GM12875 (cell line): ENCODE results near the gene NAPB.

ENCODE experiments used
- H3K4me3 ChIP-seq: one replicate; pipeline ENCODE4 v1.5.1; 2011; ENCODE audit warnings: low read depth, low read length, control low read depth
- TF ChIP-seq, protein P1 (sequence below): IDR thresholded peaks from 2 replicates; pipeline ENCODE4 v1.5.1; 2011; ENCODE audit warnings: low read depth, mild to moderate bottlenecking, control low read depth, inconsistent platforms, low read length, moderate library complexity, borderline replicate concordance; ENCODE audit not compliant: insufficient read depth

NAPB gene

DNA sequence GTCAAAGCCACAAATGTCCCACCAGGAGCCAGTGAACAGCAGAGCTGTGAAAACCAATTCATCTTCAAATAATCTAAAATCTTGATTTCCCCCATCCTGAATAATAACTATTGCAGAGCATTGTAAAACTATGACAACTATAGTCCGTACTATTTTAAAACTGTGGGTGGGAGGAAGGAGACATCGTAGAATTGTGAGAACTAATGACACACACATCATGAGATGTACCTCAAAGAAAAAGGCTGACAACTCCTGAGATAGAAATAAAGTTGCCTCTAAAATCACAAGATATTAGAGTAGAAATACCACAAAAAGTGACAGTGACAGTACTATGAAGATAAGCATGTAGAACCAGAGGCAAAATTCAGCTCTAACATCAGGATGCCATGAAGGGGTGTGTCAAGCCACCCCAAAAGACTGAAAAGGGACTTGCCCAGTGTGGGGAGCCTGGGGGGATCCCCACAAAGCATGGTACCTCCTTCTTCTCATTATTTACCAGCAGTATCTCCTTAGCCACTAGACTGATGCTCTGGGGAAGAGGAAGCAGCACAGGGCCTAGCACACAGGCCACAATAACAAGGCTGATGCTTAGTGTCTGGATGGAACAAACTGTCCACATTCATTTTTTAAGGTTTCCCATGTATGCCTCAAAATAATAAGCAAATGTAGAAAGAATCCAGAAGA is 13.4 kb downstream of the NAPB start:
- no peak overlapping the region for H3K4me3 ChIP-seq
- TF ChIP-seq, protein P1, sequence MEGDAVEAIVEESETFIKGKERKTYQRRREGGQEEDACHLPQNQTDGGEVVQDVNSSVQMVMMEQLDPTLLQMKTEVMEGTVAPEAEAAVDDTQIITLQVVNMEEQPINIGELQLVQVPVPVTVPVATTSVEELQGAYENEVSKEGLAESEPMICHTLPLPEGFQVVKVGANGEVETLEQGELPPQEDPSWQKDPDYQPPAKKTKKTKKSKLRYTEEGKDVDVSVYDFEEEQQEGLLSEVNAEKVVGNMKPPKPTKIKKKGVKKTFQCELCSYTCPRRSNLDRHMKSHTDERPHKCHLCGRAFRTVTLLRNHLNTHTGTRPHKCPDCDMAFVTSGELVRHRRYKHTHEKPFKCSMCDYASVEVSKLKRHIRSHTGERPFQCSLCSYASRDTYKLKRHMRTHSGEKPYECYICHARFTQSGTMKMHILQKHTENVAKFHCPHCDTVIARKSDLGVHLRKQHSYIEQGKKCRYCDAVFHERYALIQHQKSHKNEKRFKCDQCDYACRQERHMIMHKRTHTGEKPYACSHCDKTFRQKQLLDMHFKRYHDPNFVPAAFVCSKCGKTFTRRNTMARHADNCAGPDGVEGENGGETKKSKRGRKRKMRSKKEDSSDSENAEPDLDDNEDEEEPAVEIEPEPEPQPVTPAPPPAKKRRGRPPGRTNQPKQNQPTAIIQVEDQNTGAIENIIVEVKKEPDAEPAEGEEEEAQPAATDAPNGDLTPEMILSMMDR, result no peak

DNA sequence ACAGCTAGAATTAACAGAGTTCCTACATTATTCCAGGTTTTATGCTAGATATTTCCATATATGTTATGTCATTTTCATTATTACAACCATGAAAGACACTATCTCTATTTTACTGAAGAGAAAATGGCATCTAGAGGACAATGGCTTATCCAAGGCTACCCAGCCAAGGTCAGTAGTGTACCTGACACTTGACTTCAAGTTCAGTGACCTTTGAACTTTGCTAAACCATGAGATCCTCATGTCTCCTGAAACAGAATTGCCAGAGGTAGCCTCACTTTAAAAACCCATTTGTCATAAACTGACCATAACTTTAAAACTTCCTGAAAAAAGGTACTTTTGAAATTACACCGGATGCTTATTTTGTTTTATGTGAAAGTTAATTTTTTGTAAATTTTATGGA is 14.4 kb downstream of the NAPB start:
- TF ChIP-seq, protein P1, result no peak
- no peak overlapping the region for H3K4me3 ChIP-seq

DNA sequence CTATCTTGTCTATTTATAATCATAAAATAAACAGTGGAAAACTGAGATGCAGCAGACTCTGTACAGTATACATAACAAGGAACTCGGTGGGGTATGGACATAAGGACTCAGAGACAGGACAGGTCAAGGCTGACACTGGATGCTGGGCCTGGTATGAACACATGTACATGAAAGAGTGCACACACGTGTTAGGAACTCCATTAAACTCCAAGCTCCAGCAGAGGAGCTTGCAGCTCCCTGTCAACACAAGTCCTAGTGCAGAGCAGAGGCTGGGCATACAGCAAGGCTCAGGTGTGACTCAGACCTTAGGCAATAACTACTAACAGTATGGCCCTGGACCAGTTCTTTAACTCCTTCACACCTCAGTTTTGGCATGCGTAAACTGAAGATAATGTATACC is 17.1 kb downstream of the NAPB start:
- TF ChIP-seq, protein P1, result no peak

DNA sequence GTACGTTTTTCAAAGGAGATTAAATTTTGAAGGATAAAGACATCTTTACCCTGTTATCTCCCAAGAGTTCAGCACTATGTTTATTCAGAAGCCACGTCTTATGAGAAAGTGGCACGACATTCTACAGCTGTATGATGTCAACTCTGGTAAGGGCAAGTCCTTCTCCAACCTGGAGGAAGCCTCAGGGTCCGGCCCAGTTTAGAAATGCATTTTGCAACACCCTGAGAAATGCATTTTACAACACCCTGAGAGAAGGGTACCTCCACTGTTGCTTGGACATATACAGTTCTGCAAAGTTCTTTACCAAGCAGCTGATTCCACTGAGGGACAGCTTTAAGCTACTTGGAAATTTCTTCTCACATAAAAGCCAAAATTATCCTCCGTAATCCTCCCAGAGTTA is 17.5 kb downstream of the NAPB start:
- no peak overlapping the region for H3K4me3 ChIP-seq
- TF ChIP-seq, protein P1, result no peak

More for the DNA sequence above, 17.1 kb downstream of the NAPB start:
- no peak overlapping the region for H3K4me3 ChIP-seq

DNA sequence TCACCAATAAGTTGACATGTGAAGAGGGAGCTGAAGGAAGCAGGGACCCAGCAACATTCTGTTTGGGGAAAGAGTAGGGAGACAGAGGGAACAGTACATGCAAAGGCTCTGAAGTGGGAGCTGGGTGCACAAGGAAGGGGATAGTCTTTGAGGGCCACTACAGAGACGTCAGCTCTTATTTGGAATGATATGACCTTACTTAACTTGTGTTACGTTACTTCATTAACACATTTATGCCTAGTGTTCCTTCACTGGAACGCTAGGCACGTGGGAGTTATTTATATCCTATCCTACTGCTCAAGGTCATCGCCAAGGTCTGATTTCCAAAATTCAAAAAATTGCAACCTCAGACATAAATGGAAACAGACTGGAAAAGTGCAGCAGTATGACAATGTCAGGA is 20.2 kb downstream of the NAPB start:
- H3K4me3 ChIP-seq, result no peak overlapping the region
- TF ChIP-seq, protein P1, result no peak

DNA sequence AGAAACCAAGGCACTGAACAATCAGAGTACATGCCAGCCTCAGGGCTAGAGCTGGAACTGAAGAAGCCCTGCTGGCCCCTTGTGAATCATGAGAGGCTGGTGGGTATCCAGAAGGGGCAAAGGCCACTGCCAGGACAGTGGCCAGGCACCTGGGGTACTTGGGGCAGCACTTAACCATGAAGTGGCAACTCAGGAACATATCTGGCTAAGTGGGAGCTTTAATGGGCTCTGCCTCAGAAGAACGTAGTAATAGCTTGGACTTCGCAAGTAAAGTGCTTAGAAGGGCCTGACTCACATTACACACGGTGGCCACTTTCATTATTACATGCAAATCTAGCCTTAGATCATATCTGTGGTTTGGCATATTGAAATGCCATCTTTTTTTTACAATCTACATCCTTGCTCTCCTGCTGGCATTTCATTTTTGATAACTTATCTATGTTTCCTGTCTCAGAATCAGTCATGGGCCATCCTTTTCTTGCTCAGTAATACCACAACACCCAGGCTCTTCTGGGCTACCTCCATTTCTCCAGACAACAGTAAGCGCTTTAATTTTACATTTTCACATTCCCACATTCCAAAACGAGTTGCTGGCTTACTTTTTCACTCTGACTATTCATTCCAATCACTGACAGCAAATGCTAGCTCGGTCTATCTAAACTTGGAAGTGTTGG is 21.6 kb downstream of the NAPB start:
- H3K4me3 ChIP-seq, result no peak overlapping the region
- TF ChIP-seq, protein P1, result no peak

DNA sequence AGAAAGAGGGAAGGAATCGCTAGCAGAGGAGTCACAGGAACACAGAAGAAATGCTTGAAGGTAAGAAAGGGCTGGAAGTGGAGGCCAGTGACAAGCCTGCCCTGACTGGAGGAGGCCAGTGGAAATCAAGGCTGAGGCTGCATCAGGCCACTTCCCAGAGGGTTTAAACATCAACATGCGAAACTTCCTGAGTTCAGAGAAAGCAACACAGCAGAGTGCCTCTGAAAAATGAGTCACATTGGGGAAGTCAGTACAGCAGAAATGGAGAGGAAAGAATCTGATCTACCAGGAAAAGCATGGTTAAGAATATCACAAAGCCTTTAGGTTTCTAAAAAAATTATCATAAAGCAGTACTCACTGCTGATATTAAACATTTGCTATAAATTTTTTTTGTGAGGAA is 23.3 kb downstream of the NAPB start:
- H3K4me3 ChIP-seq, result no peak overlapping the region
- TF ChIP-seq, protein P1, result no peak
